SK-N-SH treated with all-trans-retinoic acid at 6 μM for 48 hours (cell line): ENCODE results near the gene GLIS1.

Experiments
- ATAC-seq: fragments of 200-7000 bp; cut with Tn5 transposase; 3 replicates; pipeline ENCODE4 v1.9.1; 2020; ENCODE audit warnings: mild to moderate bottlenecking, moderate library complexity
- ARNTL ChIP-seq: fragments of 450-650 bp; formaldehyde crosslinking; IDR thresholded peaks from 2 replicates; pipeline ENCODE4 v1.5.0; 2020; ENCODE audit warnings: low read depth, mild to moderate bottlenecking, moderate library complexity, borderline replicate concordance
- BACH2 ChIP-seq: fragments of 250-450 bp; sonication (Bioruptor Pico); IDR thresholded peaks from 2 replicates; pipeline ENCODE4 v1.9.0; 2021; ENCODE audit warnings: mild to moderate bottlenecking, borderline replicate concordance
- ESRRG ChIP-seq: fragments of 250-450 bp; sonication (Bioruptor Pico); IDR thresholded peaks from 2 replicates; pipeline ENCODE4 v1.6.1; 2021; ENCODE audit warnings: mild to moderate bottlenecking
- ISL1 ChIP-seq: fragments of 250-450 bp; sonication (Bioruptor Pico); IDR thresholded peaks from 2 replicates; pipeline ENCODE4 v2.1.2; 2022; ENCODE audit warnings: mild to moderate bottlenecking, moderate library complexity
- PPARA ChIP-seq: fragments of 250-450 bp; sonication (Bioruptor Pico); IDR thresholded peaks from 2 replicates; pipeline ENCODE4 v1.5.0; 2020; ENCODE audit warnings: mild to moderate bottlenecking, borderline replicate concordance
- RARB ChIP-seq: fragments of 250-450 bp; sonication (Bioruptor Pico); IDR thresholded peaks from 2 replicates; pipeline ENCODE4 v1.8.0; 2021; ENCODE audit warnings: mild to moderate bottlenecking, moderate library complexity
- TCF4 ChIP-seq: fragments of 250-450 bp; sonication (Bioruptor Pico); IDR thresholded peaks from 2 replicates; pipeline ENCODE4 v1.8.0; 2021; ENCODE audit warnings: mild to moderate bottlenecking, moderate library complexity, borderline replicate concordance
- TOX ChIP-seq: fragments of 250-450 bp; sonication (Bioruptor Pico); IDR thresholded peaks from 2 replicates; pipeline ENCODE4 v1.8.0; 2021; ENCODE audit warnings: mild to moderate bottlenecking, moderate library complexity, borderline replicate concordance
- ZC3H10 ChIP-seq: fragments of 250-450 bp; sonication (Bioruptor Pico); IDR thresholded peaks from 2 replicates; pipeline ENCODE4 v1.5.1; 2021; ENCODE audit warnings: mild to moderate bottlenecking, moderate library complexity
- ZFP3 ChIP-seq: fragments of 250-450 bp; sonication (Bioruptor Pico); IDR thresholded peaks from 2 replicates; pipeline ENCODE4 v1.5.0; 2020; ENCODE audit warnings: mild to moderate bottlenecking, moderate library complexity
- ZFP30 ChIP-seq: fragments of 450-650 bp; formaldehyde crosslinking; IDR thresholded peaks from 2 replicates; pipeline ENCODE4 v1.5.0; 2022; ENCODE audit warnings: mild to moderate bottlenecking, moderate library complexity
- ZNF565 ChIP-seq: fragments of 450-650 bp; formaldehyde crosslinking; conservative IDR thresholded peaks from 2 replicates; pipeline ENCODE4 v1.5.0; 2020; ENCODE audit warnings: low read depth, mild to moderate bottlenecking, moderate library complexity
- ZNF70 ChIP-seq: fragments of 450-650 bp; formaldehyde crosslinking; IDR thresholded peaks from 2 replicates; pipeline ENCODE4 v1.5.0; 2020; ENCODE audit warnings: mild to moderate bottlenecking, moderate library complexity
- ZNF8 ChIP-seq: fragments of 450-650 bp; formaldehyde crosslinking; IDR thresholded peaks from 2 replicates; pipeline ENCODE4 v1.5.0; 2020; ENCODE audit warnings: mild to moderate bottlenecking, moderate library complexity
- TF ChIP-seq, protein P1 (sequence below): fragments of 250-450 bp; sonication (Bioruptor Pico); IDR thresholded peaks from 2 replicates; pipeline ENCODE4 v1.8.0; 2021; ENCODE audit warnings: low read depth, mild to moderate bottlenecking, moderate library complexity, borderline replicate concordance
- TF ChIP-seq, protein P2 (sequence below): fragments of 250-450 bp; sonication (Bioruptor Pico); IDR thresholded peaks from 2 replicates; pipeline ENCODE4 v1.5.1; 2020; ENCODE audit warnings: low read depth, mild to moderate bottlenecking, moderate library complexity
- TF ChIP-seq, protein P3 (sequence below): fragments of 250-450 bp; sonication (Bioruptor Pico); IDR thresholded peaks from 2 replicates; pipeline ENCODE4 v1.5.0; 2020; ENCODE audit warnings: mild to moderate bottlenecking, moderate library complexity
- TF ChIP-seq, protein P4 (sequence below): fragments of 250-450 bp; sonication (Bioruptor Pico); IDR thresholded peaks from 2 replicates; pipeline ENCODE4 v1.8.0; 2020; ENCODE audit warnings: mild to moderate bottlenecking, moderate library complexity, borderline replicate concordance

Gene GLIS1

DNA sequence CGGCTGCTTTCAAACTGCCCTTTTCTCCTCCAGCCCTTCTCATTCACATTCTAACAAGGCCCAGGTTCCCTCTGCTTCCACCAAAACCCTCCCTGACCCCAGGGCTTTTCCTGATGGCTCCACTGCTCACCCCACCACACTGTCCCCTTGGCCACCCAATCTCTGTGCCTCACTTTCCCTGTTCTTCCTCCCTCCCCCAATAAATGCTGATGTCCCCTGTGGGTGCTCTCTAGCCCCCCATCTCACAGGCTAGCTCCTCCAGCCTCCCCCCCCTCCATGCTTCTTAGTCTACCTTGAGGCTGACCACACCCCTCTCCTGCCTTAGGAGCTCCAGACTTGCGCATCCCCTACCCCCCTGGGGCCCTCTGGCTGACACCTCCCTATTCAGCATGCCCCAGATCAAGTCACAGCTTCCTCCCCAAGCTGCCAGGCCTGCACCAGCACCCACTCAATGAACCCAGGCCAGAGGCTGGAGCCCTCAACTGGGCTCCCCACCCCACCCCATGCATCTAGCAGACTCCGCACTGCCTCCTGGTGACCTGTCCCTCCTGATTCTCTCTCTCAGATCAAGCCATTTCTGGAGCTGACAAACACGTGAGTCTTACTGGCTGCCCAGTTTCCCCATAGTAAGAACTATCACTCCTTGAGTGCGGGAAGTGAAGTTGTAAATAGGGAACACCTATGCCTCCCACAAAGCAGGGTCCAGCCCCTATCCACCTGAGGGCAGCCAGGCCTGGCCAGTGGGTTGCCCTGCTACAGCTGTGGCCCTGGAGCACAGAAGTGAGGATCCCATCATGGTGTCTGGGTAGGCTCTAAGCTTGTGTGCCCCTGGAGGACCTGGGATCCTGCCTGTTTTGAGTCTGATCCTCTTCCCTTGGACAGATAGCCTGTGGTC lies 161.9 kb downstream of the GLIS1 start (continued):
- TF ChIP-seq, protein P1, sequence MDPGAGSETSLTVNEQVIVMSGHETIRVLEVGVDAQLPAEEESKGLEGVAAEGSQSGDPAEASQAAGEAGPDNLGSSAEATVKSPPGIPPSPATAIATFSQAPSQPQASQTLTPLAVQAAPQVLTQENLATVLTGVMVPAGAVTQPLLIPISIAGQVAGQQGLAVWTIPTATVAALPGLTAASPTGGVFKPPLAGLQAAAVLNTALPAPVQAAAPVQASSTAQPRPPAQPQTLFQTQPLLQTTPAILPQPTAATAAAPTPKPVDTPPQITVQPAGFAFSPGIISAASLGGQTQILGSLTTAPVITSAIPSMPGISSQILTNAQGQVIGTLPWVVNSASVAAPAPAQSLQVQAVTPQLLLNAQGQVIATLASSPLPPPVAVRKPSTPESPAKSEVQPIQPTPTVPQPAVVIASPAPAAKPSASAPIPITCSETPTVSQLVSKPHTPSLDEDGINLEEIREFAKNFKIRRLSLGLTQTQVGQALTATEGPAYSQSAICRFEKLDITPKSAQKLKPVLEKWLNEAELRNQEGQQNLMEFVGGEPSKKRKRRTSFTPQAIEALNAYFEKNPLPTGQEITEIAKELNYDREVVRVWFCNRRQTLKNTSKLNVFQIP (CRISPR knock-in tag), result no peak
- TF ChIP-seq, protein P2, sequence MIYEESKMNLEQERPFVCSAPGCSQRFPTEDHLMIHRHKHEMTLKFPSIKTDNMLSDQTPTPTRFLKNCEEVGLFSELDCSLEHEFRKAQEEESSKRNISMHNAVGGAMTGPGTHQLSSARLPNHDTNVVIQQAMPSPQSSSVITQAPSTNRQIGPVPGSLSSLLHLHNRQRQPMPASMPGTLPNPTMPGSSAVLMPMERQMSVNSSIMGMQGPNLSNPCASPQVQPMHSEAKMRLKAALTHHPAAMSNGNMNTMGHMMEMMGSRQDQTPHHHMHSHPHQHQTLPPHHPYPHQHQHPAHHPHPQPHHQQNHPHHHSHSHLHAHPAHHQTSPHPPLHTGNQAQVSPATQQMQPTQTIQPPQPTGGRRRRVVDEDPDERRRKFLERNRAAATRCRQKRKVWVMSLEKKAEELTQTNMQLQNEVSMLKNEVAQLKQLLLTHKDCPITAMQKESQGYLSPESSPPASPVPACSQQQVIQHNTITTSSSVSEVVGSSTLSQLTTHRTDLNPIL, result no peak

DNA sequence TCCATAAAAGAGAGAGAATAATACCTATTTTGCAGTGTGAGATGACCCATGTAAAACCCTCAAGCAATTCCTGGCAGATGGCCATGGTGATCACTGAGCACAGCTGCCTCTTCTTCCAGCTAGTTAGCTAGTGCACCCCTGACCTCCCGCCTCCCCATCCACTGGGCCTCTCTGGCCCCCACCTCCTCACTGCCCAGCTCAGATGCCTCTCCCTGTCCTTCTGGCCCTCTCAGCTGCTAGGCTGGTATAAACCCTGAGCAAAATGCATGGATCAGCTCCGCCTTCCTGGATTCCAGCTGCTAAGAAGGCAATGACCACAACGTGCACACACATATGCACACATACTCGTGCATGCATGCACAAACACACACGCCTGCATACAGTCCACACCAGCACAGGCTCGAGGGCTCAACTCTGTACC lies 162.6 kb downstream of the GLIS1 start:
- ATAC-seq, result no peak
- no peak for TF ChIP-seq TOX (CRISPR knock-in tag)
- TF ChIP-seq, protein P3, sequence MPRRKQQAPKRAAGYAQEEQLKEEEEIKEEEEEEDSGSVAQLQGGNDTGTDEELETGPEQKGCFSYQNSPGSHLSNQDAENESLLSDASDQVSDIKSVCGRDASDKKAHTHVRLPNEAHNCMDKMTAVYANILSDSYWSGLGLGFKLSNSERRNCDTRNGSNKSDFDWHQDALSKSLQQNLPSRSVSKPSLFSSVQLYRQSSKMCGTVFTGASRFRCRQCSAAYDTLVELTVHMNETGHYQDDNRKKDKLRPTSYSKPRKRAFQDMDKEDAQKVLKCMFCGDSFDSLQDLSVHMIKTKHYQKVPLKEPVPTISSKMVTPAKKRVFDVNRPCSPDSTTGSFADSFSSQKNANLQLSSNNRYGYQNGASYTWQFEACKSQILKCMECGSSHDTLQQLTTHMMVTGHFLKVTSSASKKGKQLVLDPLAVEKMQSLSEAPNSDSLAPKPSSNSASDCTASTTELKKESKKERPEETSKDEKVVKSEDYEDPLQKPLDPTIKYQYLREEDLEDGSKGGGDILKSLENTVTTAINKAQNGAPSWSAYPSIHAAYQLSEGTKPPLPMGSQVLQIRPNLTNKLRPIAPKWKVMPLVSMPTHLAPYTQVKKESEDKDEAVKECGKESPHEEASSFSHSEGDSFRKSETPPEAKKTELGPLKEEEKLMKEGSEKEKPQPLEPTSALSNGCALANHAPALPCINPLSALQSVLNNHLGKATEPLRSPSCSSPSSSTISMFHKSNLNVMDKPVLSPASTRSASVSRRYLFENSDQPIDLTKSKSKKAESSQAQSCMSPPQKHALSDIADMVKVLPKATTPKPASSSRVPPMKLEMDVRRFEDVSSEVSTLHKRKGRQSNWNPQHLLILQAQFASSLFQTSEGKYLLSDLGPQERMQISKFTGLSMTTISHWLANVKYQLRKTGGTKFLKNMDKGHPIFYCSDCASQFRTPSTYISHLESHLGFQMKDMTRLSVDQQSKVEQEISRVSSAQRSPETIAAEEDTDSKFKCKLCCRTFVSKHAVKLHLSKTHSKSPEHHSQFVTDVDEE (CRISPR knock-in tag), result no peak
- TF ChIP-seq ARNTL, result no peak
- TF ChIP-seq, protein P2, result no peak
- TF ChIP-seq ZNF70 (CRISPR knock-in tag), result no peak
- TF ChIP-seq ZNF8 (CRISPR knock-in tag), result no peak
- TF ChIP-seq PPARA (CRISPR knock-in tag), result no peak
- TF ChIP-seq BACH2 (CRISPR knock-in tag), result no peak
- TF ChIP-seq ZNF565 (CRISPR knock-in tag), result no peak
- TF ChIP-seq, protein P4, sequence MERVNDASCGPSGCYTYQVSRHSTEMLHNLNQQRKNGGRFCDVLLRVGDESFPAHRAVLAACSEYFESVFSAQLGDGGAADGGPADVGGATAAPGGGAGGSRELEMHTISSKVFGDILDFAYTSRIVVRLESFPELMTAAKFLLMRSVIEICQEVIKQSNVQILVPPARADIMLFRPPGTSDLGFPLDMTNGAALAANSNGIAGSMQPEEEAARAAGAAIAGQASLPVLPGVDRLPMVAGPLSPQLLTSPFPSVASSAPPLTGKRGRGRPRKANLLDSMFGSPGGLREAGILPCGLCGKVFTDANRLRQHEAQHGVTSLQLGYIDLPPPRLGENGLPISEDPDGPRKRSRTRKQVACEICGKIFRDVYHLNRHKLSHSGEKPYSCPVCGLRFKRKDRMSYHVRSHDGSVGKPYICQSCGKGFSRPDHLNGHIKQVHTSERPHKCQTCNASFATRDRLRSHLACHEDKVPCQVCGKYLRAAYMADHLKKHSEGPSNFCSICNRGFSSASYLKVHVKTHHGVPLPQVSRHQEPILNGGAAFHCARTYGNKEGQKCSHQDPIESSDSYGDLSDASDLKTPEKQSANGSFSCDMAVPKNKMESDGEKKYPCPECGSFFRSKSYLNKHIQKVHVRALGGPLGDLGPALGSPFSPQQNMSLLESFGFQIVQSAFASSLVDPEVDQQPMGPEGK (CRISPR knock-in tag), result no peak
- no peak for TF ChIP-seq TCF4 (CRISPR knock-in tag)
- no peak for TF ChIP-seq ZFP30 (CRISPR knock-in tag)
- no peak for TF ChIP-seq ZC3H10
- TF ChIP-seq ZFP3 (CRISPR knock-in tag), result no peak
- no peak for TF ChIP-seq RARB (CRISPR knock-in tag)

DNA sequence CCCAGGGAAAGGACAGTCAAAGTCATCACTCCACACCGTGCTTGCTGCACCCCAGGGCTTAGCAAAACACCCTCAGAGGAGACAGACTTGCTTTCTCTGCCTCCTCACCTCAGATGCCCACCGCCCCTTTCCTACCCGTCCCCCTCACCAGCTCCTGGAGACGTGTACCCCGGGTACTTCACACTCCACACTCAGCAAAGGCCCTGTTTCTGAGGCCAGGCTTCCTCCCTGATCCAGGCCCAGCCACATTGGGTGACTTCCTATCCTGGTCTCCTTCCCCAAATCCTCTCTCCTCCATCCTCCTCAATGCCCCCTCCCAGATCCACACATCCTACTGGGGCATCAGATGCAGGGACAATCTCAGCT lies 163.0 kb downstream of the GLIS1 start:
- TF ChIP-seq ISL1 (CRISPR knock-in tag) (no peak), PPARA (CRISPR knock-in tag) (no peak), ZNF8 (CRISPR knock-in tag) (no peak), ESRRG (CRISPR knock-in tag) (no peak), ARNTL (no peak), BACH2 (CRISPR knock-in tag) (no peak), TOX (CRISPR knock-in tag) (no peak)
- TF ChIP-seq, protein P1 (CRISPR knock-in tag), result no peak
- ATAC-seq, result no peak
